Fibroblast of lung (primary cell): Measurements from ENCODE around the gene CFAP119. TPM values are rescaled to one million over a fixed set of nuclear protein-coding genes. Genes with fewer than 3 reads are reported as not detected.
A peak's percentile ranks its signal among the peaks of the same experiment; 100 is the strongest.

ENCODE experiments used
- DNase-seq, 2 donors: peaks; one replicate each; pipeline versions ENCODE4 v3.0.0 to v3.0.0-alpha.2; 2010; ENCODE audit warnings: low read depth in 2 of 2
- H2AFZ ChIP-seq: 2 replicates; pipeline ENCODE4 v1.5.1; 2012; ENCODE audit warnings: low read length, control low read depth, inconsistent platforms
- H3K27ac ChIP-seq: 2 replicates; pipeline ENCODE4 v1.5.1; 2011; ENCODE audit warnings: low read length, control low read depth; ENCODE audit not compliant: insufficient read depth
- H3K27me3 ChIP-seq: 2 replicates; pipeline ENCODE4 v1.5.1; 2011; ENCODE audit warnings: mild to moderate bottlenecking, low read length; ENCODE audit not compliant: control insufficient read depth, insufficient read depth
- H3K36me3 ChIP-seq: 2 replicates; pipeline ENCODE4 v1.5.1; 2011; ENCODE audit warnings: low read length; ENCODE audit not compliant: control insufficient read depth, insufficient read depth
- H3K4me1 ChIP-seq: 2 replicates; pipeline ENCODE4 v1.5.1; 2011; ENCODE audit warnings: low read length; ENCODE audit not compliant: control insufficient read depth, insufficient read depth; ENCODE audit errors: extremely low read depth
- H3K4me2 ChIP-seq: 2 replicates; pipeline ENCODE4 v1.5.1; 2011; ENCODE audit warnings: low read length, control low read depth; ENCODE audit not compliant: insufficient read depth; ENCODE audit errors: extremely low read depth
- H3K4me3 ChIP-seq, 4 experiments: fragments of 200-600 bp in 1 of 4; sonication (generic) in 1 of 4; replicated peaks in 1 of 4; 2 replicates each; pipeline ENCODE4 v1.5.1; 2011 to 2016; ENCODE audit warnings: low read length in 4 of 4, low read depth in 3 of 4, mild to moderate bottlenecking in 3 of 4, control low read depth in 2 of 4, inconsistent platforms in 1 of 4, mixed read lengths in 1 of 4; ENCODE audit not compliant: insufficient read depth in 1 of 4; ENCODE audit errors: control extremely low read depth in 1 of 4
- H3K79me2 ChIP-seq: 2 replicates; pipeline ENCODE4 v1.5.1; 2012; ENCODE audit warnings: mild to moderate bottlenecking, low read length, inconsistent platforms; ENCODE audit not compliant: control insufficient read depth, insufficient read depth
- H3K9ac ChIP-seq: 2 replicates; pipeline ENCODE4 v1.5.1; 2011; ENCODE audit warnings: mild to moderate bottlenecking, low read length, control low read depth; ENCODE audit not compliant: insufficient read depth
- H3K9me3 ChIP-seq: 2 replicates; pipeline ENCODE4 v1.5.1; 2012; ENCODE audit warnings: low read depth, low read length; ENCODE audit not compliant: control insufficient read depth, insufficient read depth
- H4K20me1 ChIP-seq: 2 replicates; pipeline ENCODE4 v1.5.1; 2011; ENCODE audit warnings: low read length; ENCODE audit not compliant: control insufficient read depth, insufficient read depth; ENCODE audit errors: extremely low read depth
- CTCF ChIP-seq, 2 donors: IDR thresholded peaks in 1 of 2; conservative IDR thresholded peaks in 1 of 2; 1 replicate in 1 of 2; 2 replicates in 1 of 2; pipeline ENCODE4 v1.5.1; 2011 to 2012; ENCODE audit warnings: low read length in 2 of 2, control low read depth in 1 of 2, inconsistent platforms in 1 of 2, low read depth in 1 of 2, mild to moderate bottlenecking in 1 of 2
- EZH2 ChIP-seq: IDR thresholded peaks from 2 replicates; pipeline ENCODE4 v1.5.1; 2012; ENCODE audit warnings: low read length, control low read depth, mild to moderate bottlenecking; ENCODE audit errors: missing control alignments
- polyA plus RNA-seq, 2 donors: library from polyadenylated mRNA; depleted of rRNA in 1 of 2; stranded (reverse) in 1 of 2; unstranded in 1 of 2; fragments of >200 nt; gene quantifications; 2 replicates each; pipeline ENCODE4 v1.2.1, GENCODE V29; 2011 to 2012; ENCODE audit warnings: missing spikeins in 1 of 2
- total RNA-seq: library from RNA; depleted of rRNA; stranded (reverse); fragments of >200 nt; gene quantifications from 2 replicates; pipeline ENCODE4 v1.2.1, GENCODE V29; 2014

The CFAP119 gene
- total and polyA plus RNA-seq, 2 donors (not counting 1 experiment from before 2014, with no cell fraction given), result 1.3 to 1.5 TPM

GRCh38 chr16:30808146-30808545 lies 46.3 kb upstream of the CFAP119 start:
- H3K4me1 ChIP-seq, result peaks cover 3% of the 10 kb centered on the region
- H2AFZ ChIP-seq, result no peak overlapping the region
- H3K4me2 ChIP-seq, result no peak overlapping the region
- no peak for DNase-seq
- no peaks in the 10 kb centered on the region for H3K79me2 ChIP-seq
- H3K36me3 ChIP-seq, result no peaks in the 10 kb centered on the region
- no peaks in the 10 kb centered on the region for H3K27me3 ChIP-seq
- no peak overlapping the region for H3K9ac ChIP-seq
- no peak overlapping the region for H3K27ac ChIP-seq
- no peaks in the 10 kb centered on the region for H4K20me1 ChIP-seq
- no peaks in the 10 kb centered on the region for H3K9me3 ChIP-seq
- TF ChIP-seq CTCF (conservative IDR thresholded peaks at IDR 0.05 in 1 of 2, IDR thresholded peaks at IDR 0.05 in 1 of 2; ENCODE audit: low read depth in 1 of 2, low read length in 2 of 2) (no peak), EZH2 (no peak)
- H3K4me3 ChIP-seq, result no peak overlapping the region

GRCh38 chr16:30805370-30806169 lies 43.7 kb upstream of the CFAP119 start:
- Histone ChIP-seq H3K4me3 (peak overlapping the region; percentile 62 to 89 (median 72)), H3K27me3 (no peaks in the 10 kb centered on the region), H2AFZ (peak overlapping the region; percentile 65), H3K4me2 (peak overlapping the region; percentile 87), H3K36me3 (no peaks in the 10 kb centered on the region), H3K9ac (peak overlapping the region; percentile 78), H3K79me2 (no peaks in the 10 kb centered on the region), H3K4me1 (peaks cover 3% of the 10 kb centered on the region), H3K27ac (peak overlapping the region; percentile 75), H3K9me3 (no peaks in the 10 kb centered on the region), H4K20me1 (no peaks in the 10 kb centered on the region)
- DNase-seq, result peak; percentile 80 to 83
- no peak for TF ChIP-seq CTCF (conservative IDR thresholded peaks at IDR 0.05 in 1 of 2, IDR thresholded peaks at IDR 0.05 in 1 of 2; ENCODE audit: low read depth in 1 of 2, low read length in 2 of 2)
- TF ChIP-seq EZH2, result no peak

- DNase-seq, result no peak
- Histone ChIP-seq H3K9me3 (no peaks in the 10 kb centered on the region), H3K4me1 (peaks cover 3% of the 10 kb centered on the region), H3K27ac (peak overlapping the region; percentile 75), H2AFZ (peak overlapping the region; percentile 65), H4K20me1 (no peaks in the 10 kb centered on the region), H3K79me2 (no peaks in the 10 kb centered on the region), H3K9ac (peak overlapping the region; percentile 78), H3K27me3 (no peaks in the 10 kb centered on the region), H3K4me3 (peak overlapping the region; percentile 59 to 89 (median 63)), H3K36me3 (no peaks in the 10 kb centered on the region), H3K4me2 (peak overlapping the region; percentile 87)
- TF ChIP-seq EZH2 (no peak), CTCF (conservative IDR thresholded peaks at IDR 0.05 in 1 of 2, IDR thresholded peaks at IDR 0.05 in 1 of 2; ENCODE audit: low read depth in 1 of 2, low read length in 2 of 2) (no peak)
Measured at GRCh38 chr16:30805056-30805369, 43.2 kb upstream of the CFAP119 start.
